WTC11 (cell line): Measurements from ENCODE around the gene IRF2BPL. TPM values are rescaled to one million over a fixed set of nuclear protein-coding genes. Genes with fewer than 3 reads are reported as not detected.

Experiments
- CBFB ChIP-seq: sonication (generic); formaldehyde crosslinking; IDR thresholded peaks from 2 replicates; pipeline ENCODE4 v1.8.1; 2022; ENCODE audit warnings: mild to moderate bottlenecking, low read depth, missing genetic modification reagents
- ETV6 ChIP-seq: sonication (generic); formaldehyde crosslinking; IDR thresholded peaks from 2 replicates; pipeline ENCODE4 v1.8.1; 2022; ENCODE audit warnings: mild to moderate bottlenecking, missing genetic modification reagents
- FOXP1 ChIP-seq: sonication (generic); formaldehyde crosslinking; IDR thresholded peaks from 2 replicates; pipeline ENCODE4 v1.8.0; 2022; ENCODE audit warnings: missing genetic modification reagents, mild to moderate bottlenecking, moderate library complexity, borderline replicate concordance
- GRHL2 ChIP-seq: fragments of 250-450 bp; sonication (Bioruptor Pico); IDR thresholded peaks from 2 replicates; pipeline ENCODE4 v1.8.0; 2022; ENCODE audit warnings: mild to moderate bottlenecking, moderate library complexity; ENCODE audit not compliant: insufficient replicate concordance, severe bottlenecking
- IRF2 ChIP-seq: sonication (generic); formaldehyde crosslinking; IDR thresholded peaks from 2 replicates; pipeline ENCODE4 v1.8.0; 2022; ENCODE audit warnings: low read depth, missing genetic modification reagents, borderline replicate concordance
- JAZF1 ChIP-seq: fragments of 250-450 bp; sonication (Bioruptor Pico); IDR thresholded peaks from 2 replicates; pipeline ENCODE4 v1.9.0; 2021; ENCODE audit warnings: moderate library complexity, mild to moderate bottlenecking, inconsistent platforms
- MYBL2 ChIP-seq: sonication (generic); formaldehyde crosslinking; IDR thresholded peaks from 2 replicates; pipeline ENCODE4 v1.8.1; 2023; ENCODE audit warnings: mild to moderate bottlenecking, moderate library complexity, missing genetic modification reagents
- NR2C2 ChIP-seq: sonication (generic); formaldehyde crosslinking; IDR thresholded peaks from 2 replicates; pipeline ENCODE4 v1.8.0; 2022; ENCODE audit warnings: mild to moderate bottlenecking, missing genetic modification reagents
- SMAD4 ChIP-seq: sonication (generic); formaldehyde crosslinking; IDR thresholded peaks from 2 replicates; pipeline ENCODE4 v1.8.0; 2022; ENCODE audit warnings: mild to moderate bottlenecking, missing genetic modification reagents
- TCF7 ChIP-seq: sonication (generic); formaldehyde crosslinking; IDR thresholded peaks from 2 replicates; pipeline ENCODE4 v1.8.0; 2022; ENCODE audit warnings: mild to moderate bottlenecking, low read depth, missing genetic modification reagents, moderate library complexity
- ZNF138 ChIP-seq: sonication (generic); formaldehyde crosslinking; conservative IDR thresholded peaks from 2 replicates; pipeline ENCODE4 v1.8.1; 2022; ENCODE audit warnings: mild to moderate bottlenecking, moderate library complexity, missing genetic modification reagents
- ZNF219 ChIP-seq: sonication (generic); formaldehyde crosslinking; IDR thresholded peaks from 2 replicates; pipeline ENCODE4 v1.8.0; 2023; ENCODE audit warnings: missing genetic modification reagents, mild to moderate bottlenecking, borderline replicate concordance
- ZNF263 ChIP-seq: sonication (generic); formaldehyde crosslinking; IDR thresholded peaks from 2 replicates; pipeline ENCODE4 v1.8.1; 2022; ENCODE audit warnings: low read depth, mild to moderate bottlenecking, moderate library complexity, missing genetic modification reagents
- ZNF317 ChIP-seq: sonication (generic); formaldehyde crosslinking; IDR thresholded peaks from 2 replicates; pipeline ENCODE4 v1.8.1; 2023; ENCODE audit warnings: low read depth, mild to moderate bottlenecking, moderate library complexity, missing genetic modification reagents, borderline replicate concordance
- ZNF396 ChIP-seq: fragments of 250-450 bp; sonication (Bioruptor Pico); IDR thresholded peaks from 2 replicates; pipeline ENCODE4 v1.8.0; 2021; ENCODE audit warnings: mild to moderate bottlenecking, moderate library complexity, borderline replicate concordance
- ZNF423 ChIP-seq: fragments of 250-450 bp; sonication (Bioruptor Pico); IDR thresholded peaks from 2 replicates; pipeline ENCODE4 v2.1.2; 2022; ENCODE audit warnings: mild to moderate bottlenecking, moderate library complexity
- total RNA-seq: library from RNA; stranded (reverse); gene quantifications from 3 replicates; pipeline ENCODE4 v1.2.3, GENCODE V29; 2021
- TF ChIP-seq, protein P1 (sequence below): sonication (generic); formaldehyde crosslinking; IDR thresholded peaks from 2 replicates; pipeline ENCODE4 v1.8.1; 2023; ENCODE audit warnings: mild to moderate bottlenecking, moderate library complexity, missing genetic modification reagents
- TF ChIP-seq, protein P2 (sequence below): fragments of 250-450 bp; sonication (Bioruptor Pico); IDR thresholded peaks from 2 replicates; pipeline ENCODE4 v1.9.0; 2021; ENCODE audit warnings: mild to moderate bottlenecking, borderline replicate concordance
- TF ChIP-seq, protein P3 (sequence below): sonication (generic); formaldehyde crosslinking; conservative IDR thresholded peaks from 2 replicates; pipeline ENCODE4 v1.8.1; 2023; ENCODE audit warnings: mild to moderate bottlenecking, low read depth, missing genetic modification reagents, moderate library complexity
- TF ChIP-seq, protein P4 (sequence below): sonication (generic); formaldehyde crosslinking; IDR thresholded peaks from 2 replicates; pipeline ENCODE4 v1.8.0; 2023; ENCODE audit warnings: missing genetic modification reagents
- TF ChIP-seq, protein P5 (sequence below): fragments of 250-450 bp; sonication (Bioruptor Pico); IDR thresholded peaks from 2 replicates; pipeline ENCODE4 v1.9.0; 2021; ENCODE audit warnings: mild to moderate bottlenecking
- TF ChIP-seq, protein P6 (sequence below): sonication (generic); formaldehyde crosslinking; IDR thresholded peaks from 2 replicates; pipeline ENCODE4 v1.8.0; 2022; ENCODE audit warnings: mild to moderate bottlenecking, missing genetic modification reagents
- TF ChIP-seq, protein P7 (sequence below): fragments of 200-600 bp; IDR thresholded peaks from 2 replicates; pipeline ENCODE4 v1.8.0; 2022; ENCODE audit warnings: antibody characterized with exemption

The IRF2BPL gene
- total RNA-seq, 1 experiment from 2014 or later = 126 TPM

DNA sequence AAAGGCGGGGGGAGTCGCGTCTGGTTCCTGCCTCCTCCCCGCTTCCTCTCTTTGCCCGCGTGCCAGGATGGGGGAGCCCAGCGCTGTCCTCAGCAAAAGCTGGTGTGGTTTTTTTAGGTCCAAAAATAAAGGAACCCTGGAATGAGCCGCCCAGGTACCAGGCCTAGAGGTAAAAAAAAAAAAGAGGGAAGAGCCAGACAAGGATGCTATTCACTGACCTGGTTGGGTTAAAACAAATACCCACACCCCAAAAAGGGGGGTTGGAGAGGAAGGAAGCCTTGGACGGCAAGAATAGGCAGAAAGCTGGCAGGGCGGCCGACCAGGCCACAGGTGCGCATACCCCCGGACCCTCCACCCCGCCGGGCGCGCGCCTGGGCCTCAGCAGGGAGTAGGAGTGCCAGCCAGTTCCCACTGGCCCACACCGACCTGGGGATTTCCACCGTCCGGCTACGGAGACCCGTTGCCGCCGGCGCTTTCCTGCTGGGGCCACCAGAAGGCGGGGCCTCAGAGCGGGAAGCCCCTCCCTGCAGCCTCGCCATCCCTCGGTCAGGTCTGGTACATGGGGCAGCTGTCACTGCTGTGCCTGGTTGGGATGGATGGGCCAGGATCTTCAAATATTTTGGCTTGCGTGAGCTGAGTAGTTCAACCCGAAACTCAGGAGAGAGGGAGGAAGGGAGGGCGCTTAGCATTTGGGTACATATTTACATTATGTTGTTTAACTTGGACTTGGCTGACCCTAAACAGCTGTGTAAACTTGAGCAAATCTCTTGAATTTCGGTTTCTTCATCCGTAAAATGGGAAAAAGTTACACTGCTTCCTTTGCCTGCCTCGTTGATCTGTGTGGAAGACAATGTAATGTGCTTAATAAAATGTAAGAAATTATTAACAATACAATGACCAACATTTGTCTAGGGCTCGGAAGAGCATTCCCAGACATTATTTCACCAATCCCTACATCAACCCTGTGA lies 5.4 kb upstream of the IRF2BPL start (continued):
- TF ChIP-seq, protein P1, sequence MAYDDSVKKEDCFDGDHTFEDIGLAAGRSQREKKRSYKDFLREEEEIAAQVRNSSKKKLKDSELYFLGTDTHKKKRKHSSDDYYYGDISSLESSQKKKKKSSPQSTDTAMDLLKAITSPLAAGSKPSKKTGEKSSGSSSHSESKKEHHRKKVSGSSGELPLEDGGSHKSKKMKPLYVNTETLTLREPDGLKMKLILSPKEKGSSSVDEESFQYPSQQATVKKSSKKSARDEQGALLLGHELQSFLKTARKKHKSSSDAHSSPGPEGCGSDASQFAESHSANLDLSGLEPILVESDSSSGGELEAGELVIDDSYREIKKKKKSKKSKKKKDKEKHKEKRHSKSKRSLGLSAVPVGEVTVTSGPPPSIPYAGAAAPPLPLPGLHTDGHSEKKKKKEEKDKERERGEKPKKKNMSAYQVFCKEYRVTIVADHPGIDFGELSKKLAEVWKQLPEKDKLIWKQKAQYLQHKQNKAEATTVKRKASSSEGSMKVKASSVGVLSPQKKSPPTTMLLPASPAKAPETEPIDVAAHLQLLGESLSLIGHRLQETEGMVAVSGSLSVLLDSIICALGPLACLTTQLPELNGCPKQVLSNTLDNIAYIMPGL (CRISPR knock-in tag) = peak; percentile 61; the same call in 1 of the 2 replicates
- no peak for TF ChIP-seq NR2C2
- TF ChIP-seq GRHL2 (CRISPR knock-in tag) = no peak
- TF ChIP-seq IRF2 (CRISPR knock-in tag) = no peak
- TF ChIP-seq ZNF138 (CRISPR knock-in tag) = no peak
- 0 out of 2 replicates have a peak, but pooled peaks have one; percentile 28 for TF ChIP-seq SMAD4 (CRISPR knock-in tag)
- TF ChIP-seq ZNF396 (CRISPR knock-in tag) = no peak
- TF ChIP-seq, protein P2, sequence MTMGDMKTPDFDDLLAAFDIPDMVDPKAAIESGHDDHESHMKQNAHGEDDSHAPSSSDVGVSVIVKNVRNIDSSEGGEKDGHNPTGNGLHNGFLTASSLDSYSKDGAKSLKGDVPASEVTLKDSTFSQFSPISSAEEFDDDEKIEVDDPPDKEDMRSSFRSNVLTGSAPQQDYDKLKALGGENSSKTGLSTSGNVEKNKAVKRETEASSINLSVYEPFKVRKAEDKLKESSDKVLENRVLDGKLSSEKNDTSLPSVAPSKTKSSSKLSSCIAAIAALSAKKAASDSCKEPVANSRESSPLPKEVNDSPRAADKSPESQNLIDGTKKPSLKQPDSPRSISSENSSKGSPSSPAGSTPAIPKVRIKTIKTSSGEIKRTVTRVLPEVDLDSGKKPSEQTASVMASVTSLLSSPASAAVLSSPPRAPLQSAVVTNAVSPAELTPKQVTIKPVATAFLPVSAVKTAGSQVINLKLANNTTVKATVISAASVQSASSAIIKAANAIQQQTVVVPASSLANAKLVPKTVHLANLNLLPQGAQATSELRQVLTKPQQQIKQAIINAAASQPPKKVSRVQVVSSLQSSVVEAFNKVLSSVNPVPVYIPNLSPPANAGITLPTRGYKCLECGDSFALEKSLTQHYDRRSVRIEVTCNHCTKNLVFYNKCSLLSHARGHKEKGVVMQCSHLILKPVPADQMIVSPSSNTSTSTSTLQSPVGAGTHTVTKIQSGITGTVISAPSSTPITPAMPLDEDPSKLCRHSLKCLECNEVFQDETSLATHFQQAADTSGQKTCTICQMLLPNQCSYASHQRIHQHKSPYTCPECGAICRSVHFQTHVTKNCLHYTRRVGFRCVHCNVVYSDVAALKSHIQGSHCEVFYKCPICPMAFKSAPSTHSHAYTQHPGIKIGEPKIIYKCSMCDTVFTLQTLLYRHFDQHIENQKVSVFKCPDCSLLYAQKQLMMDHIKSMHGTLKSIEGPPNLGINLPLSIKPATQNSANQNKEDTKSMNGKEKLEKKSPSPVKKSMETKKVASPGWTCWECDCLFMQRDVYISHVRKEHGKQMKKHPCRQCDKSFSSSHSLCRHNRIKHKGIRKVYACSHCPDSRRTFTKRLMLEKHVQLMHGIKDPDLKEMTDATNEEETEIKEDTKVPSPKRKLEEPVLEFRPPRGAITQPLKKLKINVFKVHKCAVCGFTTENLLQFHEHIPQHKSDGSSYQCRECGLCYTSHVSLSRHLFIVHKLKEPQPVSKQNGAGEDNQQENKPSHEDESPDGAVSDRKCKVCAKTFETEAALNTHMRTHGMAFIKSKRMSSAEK (CRISPR knock-in tag) = no peak
- TF ChIP-seq MYBL2 (CRISPR knock-in tag) = no peak
- TF ChIP-seq, protein P3, sequence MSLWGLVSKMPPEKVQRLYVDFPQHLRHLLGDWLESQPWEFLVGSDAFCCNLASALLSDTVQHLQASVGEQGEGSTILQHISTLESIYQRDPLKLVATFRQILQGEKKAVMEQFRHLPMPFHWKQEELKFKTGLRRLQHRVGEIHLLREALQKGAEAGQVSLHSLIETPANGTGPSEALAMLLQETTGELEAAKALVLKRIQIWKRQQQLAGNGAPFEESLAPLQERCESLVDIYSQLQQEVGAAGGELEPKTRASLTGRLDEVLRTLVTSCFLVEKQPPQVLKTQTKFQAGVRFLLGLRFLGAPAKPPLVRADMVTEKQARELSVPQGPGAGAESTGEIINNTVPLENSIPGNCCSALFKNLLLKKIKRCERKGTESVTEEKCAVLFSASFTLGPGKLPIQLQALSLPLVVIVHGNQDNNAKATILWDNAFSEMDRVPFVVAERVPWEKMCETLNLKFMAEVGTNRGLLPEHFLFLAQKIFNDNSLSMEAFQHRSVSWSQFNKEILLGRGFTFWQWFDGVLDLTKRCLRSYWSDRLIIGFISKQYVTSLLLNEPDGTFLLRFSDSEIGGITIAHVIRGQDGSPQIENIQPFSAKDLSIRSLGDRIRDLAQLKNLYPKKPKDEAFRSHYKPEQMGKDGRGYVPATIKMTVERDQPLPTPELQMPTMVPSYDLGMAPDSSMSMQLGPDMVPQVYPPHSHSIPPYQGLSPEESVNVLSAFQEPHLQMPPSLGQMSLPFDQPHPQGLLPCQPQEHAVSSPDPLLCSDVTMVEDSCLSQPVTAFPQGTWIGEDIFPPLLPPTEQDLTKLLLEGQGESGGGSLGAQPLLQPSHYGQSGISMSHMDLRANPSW (CRISPR knock-in tag) = no peak
- TF ChIP-seq TCF7 (CRISPR knock-in tag) = no peak
- no peak for TF ChIP-seq JAZF1
- TF ChIP-seq, protein P4, sequence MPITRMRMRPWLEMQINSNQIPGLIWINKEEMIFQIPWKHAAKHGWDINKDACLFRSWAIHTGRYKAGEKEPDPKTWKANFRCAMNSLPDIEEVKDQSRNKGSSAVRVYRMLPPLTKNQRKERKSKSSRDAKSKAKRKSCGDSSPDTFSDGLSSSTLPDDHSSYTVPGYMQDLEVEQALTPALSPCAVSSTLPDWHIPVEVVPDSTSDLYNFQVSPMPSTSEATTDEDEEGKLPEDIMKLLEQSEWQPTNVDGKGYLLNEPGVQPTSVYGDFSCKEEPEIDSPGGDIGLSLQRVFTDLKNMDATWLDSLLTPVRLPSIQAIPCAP = no peak
- TF ChIP-seq, protein P5, sequence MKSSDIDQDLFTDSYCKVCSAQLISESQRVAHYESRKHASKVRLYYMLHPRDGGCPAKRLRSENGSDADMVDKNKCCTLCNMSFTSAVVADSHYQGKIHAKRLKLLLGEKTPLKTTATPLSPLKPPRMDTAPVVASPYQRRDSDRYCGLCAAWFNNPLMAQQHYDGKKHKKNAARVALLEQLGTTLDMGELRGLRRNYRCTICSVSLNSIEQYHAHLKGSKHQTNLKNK = no peak
- TF ChIP-seq ETV6 (CRISPR knock-in tag) = no peak
- TF ChIP-seq ZNF219 (CRISPR knock-in tag) = 0 out of 2 replicates have a peak, but pooled peaks have one; percentile 36
- TF ChIP-seq, protein P6, sequence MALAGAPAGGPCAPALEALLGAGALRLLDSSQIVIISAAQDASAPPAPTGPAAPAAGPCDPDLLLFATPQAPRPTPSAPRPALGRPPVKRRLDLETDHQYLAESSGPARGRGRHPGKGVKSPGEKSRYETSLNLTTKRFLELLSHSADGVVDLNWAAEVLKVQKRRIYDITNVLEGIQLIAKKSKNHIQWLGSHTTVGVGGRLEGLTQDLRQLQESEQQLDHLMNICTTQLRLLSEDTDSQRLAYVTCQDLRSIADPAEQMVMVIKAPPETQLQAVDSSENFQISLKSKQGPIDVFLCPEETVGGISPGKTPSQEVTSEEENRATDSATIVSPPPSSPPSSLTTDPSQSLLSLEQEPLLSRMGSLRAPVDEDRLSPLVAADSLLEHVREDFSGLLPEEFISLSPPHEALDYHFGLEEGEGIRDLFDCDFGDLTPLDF = no peak; the same call in 1 of the 2 replicates
- TF ChIP-seq FOXP1 (CRISPR knock-in tag) = peak; percentile 47; the same call in 1 of the 2 replicates
- TF ChIP-seq, protein P7, sequence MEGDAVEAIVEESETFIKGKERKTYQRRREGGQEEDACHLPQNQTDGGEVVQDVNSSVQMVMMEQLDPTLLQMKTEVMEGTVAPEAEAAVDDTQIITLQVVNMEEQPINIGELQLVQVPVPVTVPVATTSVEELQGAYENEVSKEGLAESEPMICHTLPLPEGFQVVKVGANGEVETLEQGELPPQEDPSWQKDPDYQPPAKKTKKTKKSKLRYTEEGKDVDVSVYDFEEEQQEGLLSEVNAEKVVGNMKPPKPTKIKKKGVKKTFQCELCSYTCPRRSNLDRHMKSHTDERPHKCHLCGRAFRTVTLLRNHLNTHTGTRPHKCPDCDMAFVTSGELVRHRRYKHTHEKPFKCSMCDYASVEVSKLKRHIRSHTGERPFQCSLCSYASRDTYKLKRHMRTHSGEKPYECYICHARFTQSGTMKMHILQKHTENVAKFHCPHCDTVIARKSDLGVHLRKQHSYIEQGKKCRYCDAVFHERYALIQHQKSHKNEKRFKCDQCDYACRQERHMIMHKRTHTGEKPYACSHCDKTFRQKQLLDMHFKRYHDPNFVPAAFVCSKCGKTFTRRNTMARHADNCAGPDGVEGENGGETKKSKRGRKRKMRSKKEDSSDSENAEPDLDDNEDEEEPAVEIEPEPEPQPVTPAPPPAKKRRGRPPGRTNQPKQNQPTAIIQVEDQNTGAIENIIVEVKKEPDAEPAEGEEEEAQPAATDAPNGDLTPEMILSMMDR = no peak
- no peak for TF ChIP-seq ZNF317 (CRISPR knock-in tag)
- peak; percentile 98 for TF ChIP-seq ZNF423 (CRISPR knock-in tag)
- TF ChIP-seq CBFB = peak; percentile 39; the same call in 1 of the 2 replicates
- TF ChIP-seq ZNF263 (CRISPR knock-in tag) = no peak
